Endothelial cell of umbilical vein (primary cell): ENCODE data around the gene GNPDA1. TPM values are rescaled to one million over a fixed set of nuclear protein-coding genes. Genes with fewer than 3 reads are reported as not detected.

Source experiments
- BruUV-seq: library from RNA; stranded (reverse); fragments of 400-500 nt; replicated peaks from 2 replicates; lab custom pipeline; 2021; lab: Mats Ljungman, UMichigan
- CTCF ChIA-PET: fragments of 300-600, 350-600 bp; sonication (Branson Sonifier 250); formaldehyde crosslinking; loops from one replicate; lab custom pipeline; 2021; ENCODE audit warnings: antibody characterized with exemption, inconsistent platforms; lab: Charles Lee
- POLR2A ChIA-PET: fragments of 300-600, 350-600 bp; sonication (Branson Sonifier 250); formaldehyde crosslinking; loops from one replicate; lab custom pipeline; 2021; ENCODE audit warnings: antibody characterized with exemption, inconsistent platforms; lab: Charles Lee
- DNase-seq: peaks from one replicate; pipeline ENCODE4 v3.0.0-alpha.2; 2011; ENCODE audit warnings: low read depth, low spot score
- FAIRE-seq: peaks from 2 replicates; lab custom pipeline; 2011; peaks lifted over from hg19 to GRCh38; lab: Jason Lieb, UNC
- H2AFZ ChIP-seq: 2 replicates; pipeline ENCODE4 v1.6.0; 2012; ENCODE audit warnings: low read depth, low read length, control low read depth, inconsistent platforms
- H3K27ac ChIP-seq: 2 replicates; pipeline ENCODE4 v1.5.1; 2011; ENCODE audit warnings: low read depth, mild to moderate bottlenecking, control low read depth, low read length, moderate library complexity; ENCODE audit not compliant: insufficient read depth
- H3K27me3 ChIP-seq, 2 experiments: 2 replicates each; pipeline versions ENCODE4 v1.6.0 to v1.6.1; 2011; ENCODE audit warnings: low read length in 2 of 2, mixed read lengths in 1 of 2; ENCODE audit not compliant: control insufficient read depth in 2 of 2, insufficient read depth in 2 of 2
- H3K36me3 ChIP-seq, 2 experiments: 2 replicates in 1 of 2; 3 replicates in 1 of 2; pipeline ENCODE4 v1.5.1; 2011; ENCODE audit warnings: low read length in 2 of 2, mild to moderate bottlenecking in 1 of 2, moderate library complexity in 1 of 2; ENCODE audit not compliant: control insufficient read depth in 2 of 2, insufficient read depth in 2 of 2; ENCODE audit errors: extremely low read depth in 1 of 2
- H3K4me1 ChIP-seq: 3 replicates; pipeline ENCODE4 v1.5.1; 2011; ENCODE audit warnings: mild to moderate bottlenecking, low read length; ENCODE audit not compliant: control insufficient read depth, insufficient read depth; ENCODE audit errors: extremely low read depth
- H3K4me2 ChIP-seq: 2 replicates; pipeline ENCODE4 v1.6.1; 2011; ENCODE audit warnings: low read length, control low read depth, mixed read lengths; ENCODE audit not compliant: insufficient read depth
- H3K4me3 ChIP-seq, 3 experiments: fragments of 200-600 bp in 1 of 3; sonication (generic), shearing (Covaris generic) in 1 of 3; replicated peaks in 1 of 3; 2 replicates each; pipeline ENCODE4 v1.5.1; 2011 to 2016; ENCODE audit warnings: control low read depth in 3 of 3, low read length in 3 of 3, mild to moderate bottlenecking in 2 of 3, inconsistent platforms in 1 of 3, low read depth in 1 of 3, moderate library complexity in 1 of 3; ENCODE audit not compliant: insufficient read depth in 1 of 3
- H3K79me2 ChIP-seq: 2 replicates; pipeline ENCODE4 v1.6.0; 2012; ENCODE audit warnings: low read length, inconsistent platforms; ENCODE audit not compliant: control insufficient read depth, insufficient read depth
- H3K9ac ChIP-seq: replicated peaks from 2 replicates; pipeline ENCODE3; 2011; ENCODE audit warnings: low read length, control low read depth; ENCODE audit not compliant: insufficient read depth; ENCODE audit errors: extremely low read depth
- H3K9me1 ChIP-seq: replicated peaks from 3 replicates; pipeline ENCODE4 v1.6.0; 2011; ENCODE audit warnings: mild to moderate bottlenecking, low read length; ENCODE audit not compliant: control insufficient read depth, insufficient read depth; ENCODE audit errors: extremely low read depth
- H3K9me3 ChIP-seq: replicated peaks from 2 replicates; pipeline ENCODE4 v1.5.1; 2012; ENCODE audit warnings: low read length, inconsistent platforms; ENCODE audit not compliant: control insufficient read depth, insufficient read depth
- H4K20me1 ChIP-seq: replicated peaks from 2 replicates; pipeline ENCODE3; 2011; ENCODE audit warnings: mild to moderate bottlenecking, low read length; ENCODE audit not compliant: control insufficient read depth, insufficient read depth; ENCODE audit errors: extremely low read depth
- EZH2 ChIP-seq: IDR thresholded peaks from 2 replicates; pipeline ENCODE4 v1.6.1; 2012; ENCODE audit warnings: borderline replicate concordance, low read depth, mild to moderate bottlenecking, moderate library complexity, low read length, inconsistent platforms; ENCODE audit not compliant: severe bottlenecking
- FOS ChIP-seq: IDR thresholded peaks from 2 replicates; pipeline ENCODE4 v1.6.1; 2011; ENCODE audit warnings: mild to moderate bottlenecking, low read length, moderate library complexity, borderline replicate concordance; ENCODE audit not compliant: insufficient read depth
- GATA2 ChIP-seq: IDR thresholded peaks from 2 replicates; pipeline ENCODE4 v1.7.0; 2011; ENCODE audit warnings: low read depth, mild to moderate bottlenecking, moderate library complexity, mixed read lengths, low read length; ENCODE audit not compliant: insufficient read length, insufficient read depth
- JUN ChIP-seq: IDR thresholded peaks from 2 replicates; pipeline ENCODE4 v1.6.1; 2011; ENCODE audit warnings: borderline replicate concordance, low read depth; ENCODE audit not compliant: insufficient read length, insufficient read depth
- MYC ChIP-seq: IDR thresholded peaks from one replicate; pipeline ENCODE4 v1.6.1; 2011; ENCODE audit warnings: mild to moderate bottlenecking, low read depth, low read length
- POLR2A ChIP-seq: IDR thresholded peaks from 2 replicates; pipeline ENCODE4 v1.6.1; 2012; ENCODE audit warnings: low read depth, mild to moderate bottlenecking, control low read depth, low read length
- POLR2AphosphoS5 ChIP-seq: IDR thresholded peaks from 2 replicates; pipeline ENCODE4 v1.6.1; 2012; ENCODE audit warnings: low read depth, mild to moderate bottlenecking, control low read depth, low read length, moderate library complexity; ENCODE audit not compliant: insufficient read depth
- dilution Hi-C: fragments of 300-500 bp; cut with MboI; formaldehyde crosslinking; loops from one replicate; pipeline ENCODE4 v1.15.0; 2019; ENCODE audit warnings: low sequenced_read_pairs; ENCODE audit not compliant: extremely low pct_ligation_motif_present
- intact Hi-C: fragments of 100-400 bp; cut with micrococcal nuclease; formaldehyde crosslinking; loops from one replicate; pipeline ENCODE4 v1.10.0; 2022
- polyA plus RNA-seq, 4 experiments: library from polyadenylated mRNA; depleted of rRNA in 3 of 4; stranded (reverse) in 3 of 4; unstranded in 1 of 4; fragments of >200 nt; gene quantifications; 2 replicates each; pipeline versions ENCODE4 v1.2.1 to v1.2.3, GENCODE V29; 2011 to 2012; ENCODE audit warnings: missing spikeins in 1 of 4
- total RNA-seq: library from RNA; stranded (reverse); gene quantifications from 2 replicates; pipeline ENCODE4 v1.2.3, GENCODE V29; 2021
- TF ChIP-seq, protein P1 (sequence below), 2 donors: IDR thresholded peaks; 1 replicate in 1 of 2; 2 replicates in 1 of 2; pipeline ENCODE4 v1.5.1; 2011; ENCODE audit warnings: low read length in 2 of 2, mild to moderate bottlenecking in 2 of 2, moderate library complexity in 2 of 2, control low read depth in 1 of 2, inconsistent platforms in 1 of 2, low read depth in 1 of 2; ENCODE audit not compliant: insufficient read depth in 1 of 2; ENCODE audit errors: extremely low read depth in 1 of 2
- TF ChIP-seq, protein P2 (sequence below): IDR thresholded peaks from 2 replicates; pipeline ENCODE4 v1.6.1; 2011; ENCODE audit not compliant: insufficient read depth, insufficient read length

Gene GNPDA1
- total and polyA plus RNA-seq, 2 donors (not counting 3 experiments of a cell fraction or from before 2014, with no cell fraction given): 22.5 to 49.3 TPM

DNA sequence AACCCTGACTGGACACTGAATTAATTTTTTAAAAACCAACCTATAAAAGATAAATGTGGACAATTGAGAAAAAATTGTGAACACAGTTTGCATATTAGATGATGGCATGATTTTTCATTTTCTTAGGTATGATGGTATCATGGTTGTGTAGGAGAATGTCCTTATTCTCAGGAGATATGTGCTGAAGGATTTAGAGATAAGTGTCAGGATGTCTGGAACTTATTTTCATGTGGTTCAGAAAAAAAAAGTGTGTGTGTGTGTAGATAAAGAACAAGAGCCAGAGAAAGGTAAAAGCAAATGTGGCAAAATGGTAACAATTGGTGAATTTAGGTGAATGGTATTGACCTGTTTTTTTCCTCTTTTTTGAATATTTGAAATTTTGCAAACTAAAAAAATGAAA is 4.0 kb downstream of the GNPDA1 start:
- H3K9me1 ChIP-seq: no peaks in the 10 kb centered on the region
- H3K4me2 ChIP-seq: no peak overlapping the region
- H3K27ac ChIP-seq: no peak overlapping the region
- H3K36me3 ChIP-seq: peaks cover 6 to 11% of the 10 kb centered on the region in 2 experiments
- no peak overlapping the region for H3K9ac ChIP-seq
- no peaks in the 10 kb centered on the region for H3K79me2 ChIP-seq
- no peaks in the 10 kb centered on the region for H4K20me1 ChIP-seq
- H3K4me3 ChIP-seq: no peak overlapping the region
- no peaks in the 10 kb centered on the region for H3K27me3 ChIP-seq
- ChIA-PET CTCF (interaction anchor here (10.0 kb wide), 1 partner anchor 134 kb away, joined by 122 read pairs; no protein-coding TSS in a partner anchor), POLR2A (no interaction called here)
- dilution Hi-C loops (no loop called here), intact Hi-C loops (no loop called here)
- no peaks in the 10 kb centered on the region for H3K9me3 ChIP-seq
- no peak for DNase-seq
- BruUV-seq: no TSS peak
- peaks cover 21% of the 10 kb centered on the region for H3K4me1 ChIP-seq
- no peak for FAIRE-seq
- TF ChIP-seq, protein P1, sequence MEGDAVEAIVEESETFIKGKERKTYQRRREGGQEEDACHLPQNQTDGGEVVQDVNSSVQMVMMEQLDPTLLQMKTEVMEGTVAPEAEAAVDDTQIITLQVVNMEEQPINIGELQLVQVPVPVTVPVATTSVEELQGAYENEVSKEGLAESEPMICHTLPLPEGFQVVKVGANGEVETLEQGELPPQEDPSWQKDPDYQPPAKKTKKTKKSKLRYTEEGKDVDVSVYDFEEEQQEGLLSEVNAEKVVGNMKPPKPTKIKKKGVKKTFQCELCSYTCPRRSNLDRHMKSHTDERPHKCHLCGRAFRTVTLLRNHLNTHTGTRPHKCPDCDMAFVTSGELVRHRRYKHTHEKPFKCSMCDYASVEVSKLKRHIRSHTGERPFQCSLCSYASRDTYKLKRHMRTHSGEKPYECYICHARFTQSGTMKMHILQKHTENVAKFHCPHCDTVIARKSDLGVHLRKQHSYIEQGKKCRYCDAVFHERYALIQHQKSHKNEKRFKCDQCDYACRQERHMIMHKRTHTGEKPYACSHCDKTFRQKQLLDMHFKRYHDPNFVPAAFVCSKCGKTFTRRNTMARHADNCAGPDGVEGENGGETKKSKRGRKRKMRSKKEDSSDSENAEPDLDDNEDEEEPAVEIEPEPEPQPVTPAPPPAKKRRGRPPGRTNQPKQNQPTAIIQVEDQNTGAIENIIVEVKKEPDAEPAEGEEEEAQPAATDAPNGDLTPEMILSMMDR (IDR thresholded peaks at IDR 0.05; ENCODE audit: extremely low read depth in 1 of 2, insufficient read depth in 1 of 2, low read depth in 1 of 2, low read length in 2 of 2): no peak
- TF ChIP-seq JUN (no peak), EZH2 (no peak), POLR2A (no peak), FOS (no peak), POLR2AphosphoS5 (no peak), MYC (no peak), GATA2 (no peak)
- TF ChIP-seq, protein P2, sequence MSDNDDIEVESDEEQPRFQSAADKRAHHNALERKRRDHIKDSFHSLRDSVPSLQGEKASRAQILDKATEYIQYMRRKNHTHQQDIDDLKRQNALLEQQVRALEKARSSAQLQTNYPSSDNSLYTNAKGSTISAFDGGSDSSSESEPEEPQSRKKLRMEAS: no peak
- no peak overlapping the region for H2AFZ ChIP-seq
